ENCODE data around the gene LSR.
A peak's percentile ranks its signal among the peaks of the same experiment; 100 is the strongest.

The LSR gene

DNA sequence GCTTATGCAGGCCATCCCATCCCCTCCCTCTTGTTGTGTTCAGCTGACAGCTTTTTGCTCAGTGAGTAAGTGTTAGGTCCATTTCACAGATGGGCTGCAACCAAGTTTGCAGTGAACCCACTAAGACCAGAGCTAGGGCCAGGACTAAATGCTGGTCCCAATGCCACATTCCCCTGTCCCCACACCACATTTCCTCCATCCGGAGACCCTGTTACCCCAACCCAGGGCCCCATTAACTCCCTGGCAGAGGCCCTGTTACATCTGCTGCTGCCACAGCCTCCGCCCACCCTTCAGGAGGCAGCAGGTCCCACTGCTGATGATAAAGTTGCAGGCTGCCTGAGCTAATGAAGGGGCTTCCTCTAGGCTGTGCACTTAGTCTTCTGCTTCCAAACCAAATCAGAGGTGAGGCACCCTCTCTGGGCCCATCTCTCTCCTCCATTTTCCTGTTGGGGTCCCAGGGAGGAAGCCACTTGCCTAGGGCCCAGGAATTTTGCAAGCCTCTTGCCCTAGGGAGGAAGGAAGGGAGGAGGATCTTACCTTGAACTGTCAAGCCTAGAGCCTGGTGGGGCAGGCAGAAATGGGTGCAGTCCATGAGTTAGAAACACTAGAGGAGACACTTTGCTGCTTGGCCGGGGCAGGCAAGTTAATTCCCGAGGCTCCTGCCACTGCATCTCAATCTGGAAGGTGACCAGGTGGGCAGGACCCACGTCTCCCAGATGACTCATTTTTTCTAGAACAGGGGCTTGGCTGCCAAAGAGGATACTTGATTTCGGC, 16.5 kb downstream of the LSR start:
- no peak for DNase-seq
- Histone ChIP-seq H3K36me3 (ENCODE audit: control insufficient read depth in 4 of 4, insufficient read depth in 4 of 4, low read length in 3 of 4) (peaks cover 0 to 10% (median 3%) of the 10 kb centered on the region in 4 experiments), H3K27ac (ENCODE audit: insufficient read depth in 1 of 2, low read depth in 1 of 2, low read length in 2 of 2, poor library complexity in 1 of 2, severe bottlenecking in 2 of 2) (peak overlapping the region in 1 of 2 experiments; percentile 32), H3K4me3 (ENCODE audit: control insufficient read depth in 1 of 7, extremely low read depth in 1 of 7, insufficient read depth in 4 of 7, low read depth in 2 of 7, low read length in 6 of 7) (no peak overlapping the region), H3K27me3 (replicated peaks in 2 of 5; ENCODE audit: control insufficient read depth in 4 of 5, insufficient read depth in 5 of 5, low read length in 4 of 5) (no peaks in the 10 kb centered on the region), H3K9me3 (ENCODE audit: control extremely low read depth in 1 of 5, control insufficient read depth in 4 of 5, insufficient read depth in 2 of 5, low read depth in 1 of 5, low read length in 4 of 5) (no peaks in the 10 kb centered on the region), H3K4me1 (ENCODE audit: control extremely low read depth in 1 of 4, control insufficient read depth in 4 of 4, insufficient read depth in 4 of 4, low read length in 3 of 4) (peaks cover 16 to 58% (median 41%) of the 10 kb centered on the region in 4 experiments)
- POLR2A ChIA-PET: interaction anchor here (0.8 kb wide), 1 partner anchor 98 kb away, joined by 4 read pairs; no protein-coding TSS in a partner anchor
- WGBS (ENCODE audit: insufficient coverage): 95% methylated on average over 5 of the region's 6 CpGs
- CTCF ChIA-PET: interaction anchor here (0.9 to 2.3 kb wide), 9 partner anchors 9 to 151 kb away, joined by 3 to 10 read pairs (median 4); no protein-coding TSS in a partner anchor

DNA sequence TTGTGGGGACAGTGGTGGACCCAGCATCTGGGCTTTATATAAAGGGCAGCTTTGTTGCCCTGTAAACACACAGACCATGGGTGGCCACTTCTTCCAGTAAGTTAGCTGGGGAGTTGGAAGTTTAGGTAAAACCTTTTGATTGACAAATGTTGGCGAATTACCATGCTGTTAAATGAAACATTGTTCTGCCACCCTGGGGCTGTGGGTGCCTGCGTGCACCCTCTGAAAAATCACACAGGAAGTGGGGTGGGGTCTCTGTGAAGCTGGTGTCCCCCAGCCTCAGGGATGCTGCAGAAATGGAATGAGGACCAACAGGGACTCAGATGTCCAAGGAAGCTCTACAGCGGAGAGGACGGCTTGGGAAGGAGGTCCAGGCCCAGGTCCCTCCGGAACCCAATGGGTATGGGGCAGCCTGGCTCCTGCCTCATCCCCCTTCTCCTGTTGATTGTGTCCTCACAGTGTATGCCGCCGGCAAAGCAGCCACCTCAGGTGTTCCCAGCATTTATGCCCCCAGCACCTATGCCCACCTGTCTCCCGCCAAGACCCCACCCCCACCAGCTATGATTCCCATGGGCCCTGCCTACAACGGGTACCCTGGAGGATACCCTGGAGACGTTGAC, 17.2 kb downstream of the LSR start:
- CTCF ChIA-PET: interaction anchor here (1.1 to 1.7 kb wide), 5 partner anchors 9 to 151 kb away, joined by 3 to 4 read pairs (median 3); no protein-coding TSS in a partner anchor
- H3K27ac ChIP-seq (ENCODE audit: insufficient read depth in 1 of 2, low read depth in 1 of 2, low read length in 2 of 2, poor library complexity in 1 of 2, severe bottlenecking in 2 of 2): no peak overlapping the region

DNA sequence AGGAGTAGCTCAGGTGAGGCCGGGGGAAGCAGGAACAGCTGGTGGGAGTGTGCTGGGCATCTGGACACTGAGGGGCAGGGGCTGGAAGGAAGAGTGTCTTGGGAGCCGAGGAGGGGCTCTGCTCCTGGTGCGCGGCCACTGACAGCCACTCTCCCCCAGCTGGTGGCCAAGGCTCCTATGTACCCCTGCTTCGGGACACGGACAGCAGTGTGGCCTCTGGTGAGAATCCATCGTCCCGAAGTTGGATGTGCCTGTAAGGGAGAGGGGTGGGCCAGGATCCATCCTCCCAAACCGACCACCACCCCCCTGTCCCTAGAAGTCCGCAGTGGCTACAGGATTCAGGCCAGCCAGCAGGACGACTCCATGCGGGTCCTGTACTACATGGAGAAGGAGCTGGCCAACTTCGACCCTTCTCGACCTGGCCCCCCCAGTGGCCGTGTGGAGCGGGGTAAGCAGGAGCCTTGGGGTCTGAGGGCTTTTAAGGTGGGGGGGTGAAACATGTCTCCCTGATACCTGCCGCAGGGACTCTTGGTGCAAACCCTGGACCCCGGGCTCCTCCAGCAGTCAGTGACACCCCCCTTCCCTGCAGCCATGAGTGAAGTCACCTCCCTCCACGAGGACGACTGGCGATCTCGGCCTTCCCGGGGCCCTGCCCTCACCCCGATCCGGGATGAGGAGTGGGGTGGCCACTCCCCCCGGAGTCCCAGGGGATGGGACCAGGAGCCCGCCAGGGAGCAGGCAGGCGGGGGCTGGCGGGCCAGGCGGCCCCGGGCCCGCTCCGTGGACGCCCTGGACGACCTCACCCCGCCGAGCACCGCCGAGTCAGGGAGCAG, 17.9 kb downstream of the LSR start:
- peaks cover 2 to 24% (median 13%) of the 10 kb centered on the region in 4 experiments for H3K36me3 ChIP-seq (ENCODE audit: control insufficient read depth in 4 of 4, insufficient read depth in 4 of 4, low read length in 3 of 4)
- DNase-seq: peak in 1 of 3 donors; percentile 17
- peak overlapping the region; percentile 59 to 91 (median 85) for H3K4me3 ChIP-seq (ENCODE audit: control insufficient read depth in 1 of 7, extremely low read depth in 1 of 7, insufficient read depth in 4 of 7, low read depth in 2 of 7, low read length in 6 of 7)
- WGBS (ENCODE audit: insufficient coverage): 42% methylated on average over 27 of the region's 39 CpGs
- H3K9me3 ChIP-seq (ENCODE audit: control extremely low read depth in 1 of 5, control insufficient read depth in 4 of 5, insufficient read depth in 2 of 5, low read depth in 1 of 5, low read length in 4 of 5): no peaks in the 10 kb centered on the region
- POLR2A ChIA-PET: interaction anchor here (0.8 to 1.1 kb wide), 2 partner anchors 60 to 99 kb away, joined by 4 to 6 read pairs; no protein-coding TSS in a partner anchor
- H3K27ac ChIP-seq (ENCODE audit: insufficient read depth in 1 of 2, low read depth in 1 of 2, low read length in 2 of 2, poor library complexity in 1 of 2, severe bottlenecking in 2 of 2): peak overlapping the region; percentile 70 to 90
- CTCF ChIA-PET: interaction anchor here (1.2 to 1.4 kb wide), 3 partner anchors 26 to 152 kb away, joined by 3 read pairs; no protein-coding TSS in a partner anchor
- peaks cover 16 to 66% (median 47%) of the 10 kb centered on the region in 4 experiments for H3K4me1 ChIP-seq (ENCODE audit: control extremely low read depth in 1 of 4, control insufficient read depth in 4 of 4, insufficient read depth in 4 of 4, low read length in 3 of 4)
- no peaks in the 10 kb centered on the region for H3K27me3 ChIP-seq (replicated peaks in 2 of 5; ENCODE audit: control insufficient read depth in 4 of 5, insufficient read depth in 5 of 5, low read length in 4 of 5)

More for the DNA sequence above, 17.2 kb downstream of the LSR start:
- Histone ChIP-seq H3K4me1 (ENCODE audit: control extremely low read depth in 1 of 4, control insufficient read depth in 4 of 4, insufficient read depth in 4 of 4, low read length in 3 of 4) (peaks cover 16 to 63% (median 44%) of the 10 kb centered on the region in 4 experiments), H3K27me3 (replicated peaks in 2 of 5; ENCODE audit: control insufficient read depth in 4 of 5, insufficient read depth in 5 of 5, low read length in 4 of 5) (no peaks in the 10 kb centered on the region), H3K9me3 (ENCODE audit: control extremely low read depth in 1 of 5, control insufficient read depth in 4 of 5, insufficient read depth in 2 of 5, low read depth in 1 of 5, low read length in 4 of 5) (no peaks in the 10 kb centered on the region), H3K36me3 (ENCODE audit: control insufficient read depth in 4 of 4, insufficient read depth in 4 of 4, low read length in 3 of 4) (peaks cover 0 to 17% (median 7%) of the 10 kb centered on the region in 4 experiments), H3K4me3 (ENCODE audit: control insufficient read depth in 1 of 7, extremely low read depth in 1 of 7, insufficient read depth in 4 of 7, low read depth in 2 of 7, low read length in 6 of 7) (no peak overlapping the region)
- WGBS (ENCODE audit: insufficient coverage): 97% methylated on average over 7 of the region's 10 CpGs
- DNase-seq: no peak
- POLR2A ChIA-PET: interaction anchor here (0.8 kb wide), 1 partner anchor 99 kb away, joined by 4 read pairs; no protein-coding TSS in a partner anchor

DNA sequence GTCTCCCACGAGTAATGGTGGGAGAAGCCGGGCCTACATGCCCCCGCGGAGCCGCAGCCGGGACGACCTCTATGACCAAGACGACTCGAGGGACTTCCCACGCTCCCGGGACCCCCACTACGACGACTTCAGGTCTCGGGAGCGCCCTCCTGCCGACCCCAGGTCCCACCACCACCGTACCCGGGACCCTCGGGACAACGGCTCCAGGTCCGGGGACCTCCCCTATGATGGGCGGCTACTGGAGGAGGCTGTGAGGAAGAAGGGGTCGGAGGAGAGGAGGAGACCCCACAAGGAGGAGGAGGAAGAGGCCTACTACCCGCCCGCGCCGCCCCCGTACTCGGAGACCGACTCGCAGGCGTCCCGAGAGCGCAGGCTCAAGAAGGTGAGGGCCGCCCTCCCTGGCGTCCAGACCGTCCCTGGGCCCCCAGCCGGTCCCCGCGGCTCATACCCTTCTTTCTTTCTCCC, 18.6 kb downstream of the LSR start:
- Histone ChIP-seq H3K27me3 (replicated peaks in 2 of 5; ENCODE audit: control insufficient read depth in 4 of 5, insufficient read depth in 5 of 5, low read length in 4 of 5) (no peaks in the 10 kb centered on the region), H3K36me3 (ENCODE audit: control insufficient read depth in 4 of 4, insufficient read depth in 4 of 4, low read length in 3 of 4) (peaks cover 2 to 28% (median 16%) of the 10 kb centered on the region in 4 experiments), H3K27ac (ENCODE audit: insufficient read depth in 1 of 2, low read depth in 1 of 2, low read length in 2 of 2, poor library complexity in 1 of 2, severe bottlenecking in 2 of 2) (peak overlapping the region; percentile 70 to 90), H3K4me1 (ENCODE audit: control extremely low read depth in 1 of 4, control insufficient read depth in 4 of 4, insufficient read depth in 4 of 4, low read length in 3 of 4) (peaks cover 16 to 66% (median 49%) of the 10 kb centered on the region in 4 experiments), H3K4me3 (ENCODE audit: control insufficient read depth in 1 of 7, extremely low read depth in 1 of 7, insufficient read depth in 4 of 7, low read depth in 2 of 7, low read length in 6 of 7) (peak overlapping the region; percentile 59 to 91 (median 85)), H3K9me3 (ENCODE audit: control extremely low read depth in 1 of 5, control insufficient read depth in 4 of 5, insufficient read depth in 2 of 5, low read depth in 1 of 5, low read length in 4 of 5) (no peaks in the 10 kb centered on the region)
- DNase-seq: peak in 1 of 3 donors; percentile 20
- ChIA-PET POLR2A (interaction anchor here (1.1 kb wide), 1 partner anchor 61 kb away, joined by 6 read pairs; no protein-coding TSS in a partner anchor), CTCF (interaction anchor here (1.2 kb wide), 1 partner anchor 27 kb away, joined by 3 read pairs; no protein-coding TSS in a partner anchor)
- WGBS (ENCODE audit: insufficient coverage): under 1% methylated on average over 23 of the region's 40 CpGs

DNA sequence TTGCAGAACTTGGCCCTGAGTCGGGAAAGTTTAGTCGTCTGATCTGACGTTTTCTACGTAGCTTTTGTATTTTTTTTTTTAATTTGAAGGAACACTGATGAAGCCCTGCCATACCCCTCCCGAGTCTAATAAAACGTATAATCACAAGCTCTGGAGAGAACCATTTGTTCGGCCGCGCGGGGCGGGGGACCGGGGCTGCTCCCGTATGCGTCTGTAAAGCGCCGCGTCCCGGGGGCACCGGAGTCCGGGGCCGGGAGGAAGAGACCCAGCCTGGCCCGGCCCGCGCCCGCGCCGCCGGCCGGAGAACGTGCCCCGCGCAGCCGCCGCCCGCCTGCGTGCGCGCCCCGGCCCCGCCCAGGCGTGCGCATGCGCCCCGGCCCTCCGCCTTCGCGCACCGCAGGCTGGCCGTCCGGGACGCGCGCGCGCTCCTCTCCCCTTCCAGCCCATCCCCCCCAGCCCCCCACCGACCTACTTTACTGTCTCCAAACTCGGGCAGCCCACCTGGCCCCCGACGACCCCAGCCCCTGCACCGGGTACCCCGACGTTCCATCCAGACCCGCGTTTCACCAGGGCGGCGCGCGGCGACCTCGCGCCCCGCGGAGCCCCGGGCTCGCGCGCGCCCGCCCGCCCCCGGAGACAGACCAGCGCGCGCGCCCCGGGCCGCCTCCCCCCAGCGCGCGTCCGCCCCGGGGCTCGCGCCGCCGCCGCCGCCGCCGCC, 19.2 kb downstream of the LSR start:
- ChIA-PET CTCF (interaction anchor here (1.4 kb wide), 1 partner anchor 10 kb away, joined by 3 read pairs; no protein-coding TSS in a partner anchor), POLR2A (interaction anchor here (1.1 to 1.6 kb wide), 2 partner anchors 61 kb away, joined by 5 to 6 read pairs; partner anchors contain the start of gene CD22)
- Histone ChIP-seq H3K27ac (ENCODE audit: insufficient read depth in 1 of 2, low read depth in 1 of 2, low read length in 2 of 2, poor library complexity in 1 of 2, severe bottlenecking in 2 of 2) (peak overlapping the region; percentile 70 to 90), H3K9me3 (ENCODE audit: control extremely low read depth in 1 of 5, control insufficient read depth in 4 of 5, insufficient read depth in 2 of 5, low read depth in 1 of 5, low read length in 4 of 5) (no peaks in the 10 kb centered on the region), H3K36me3 (ENCODE audit: control insufficient read depth in 4 of 4, insufficient read depth in 4 of 4, low read length in 3 of 4) (peaks cover 2 to 29% (median 16%) of the 10 kb centered on the region in 4 experiments), H3K4me3 (ENCODE audit: control insufficient read depth in 1 of 7, extremely low read depth in 1 of 7, insufficient read depth in 4 of 7, low read depth in 2 of 7, low read length in 6 of 7) (peak overlapping the region; percentile 59 to 91 (median 85)), H3K4me1 (ENCODE audit: control extremely low read depth in 1 of 4, control insufficient read depth in 4 of 4, insufficient read depth in 4 of 4, low read length in 3 of 4) (peaks cover 16 to 69% (median 55%) of the 10 kb centered on the region in 4 experiments), H3K27me3 (replicated peaks in 2 of 5; ENCODE audit: control insufficient read depth in 4 of 5, insufficient read depth in 5 of 5, low read length in 4 of 5) (no peaks in the 10 kb centered on the region)
- WGBS (ENCODE audit: insufficient coverage): 0% methylated on average over 54 of the region's 100 CpGs
- DNase-seq: peak; percentile 68 to 77 (median 75)
